Esophagus muscularis mucosa (tissue), 3 donors: ENCODE results near the gene ZFP90.
"Not testable (repeated sequence)": the region's sequence is repeated elsewhere in the genome, so short reads cannot be mapped to it uniquely, and the experiment has no call there.

Source experiments
- CTCF ChIP-seq, 3 experiments: fragments of 200-600 bp in 2 of 3; fragments of 450-650 bp in 1 of 3; sonication (generic) in 2 of 3; IDR thresholded peaks; one replicate each; pipeline ENCODE4 v1.5.1; 2017 to 2019; ENCODE audit warnings: antibody characterized with exemption in 3 of 3, mild to moderate bottlenecking in 2 of 3, moderate library complexity in 1 of 3
- POLR2A ChIP-seq: fragments of 450-650 bp; IDR thresholded peaks from one replicate; pipeline ENCODE4 v1.6.1; 2017; ENCODE audit warnings: antibody characterized with exemption, moderate library complexity, mild to moderate bottlenecking, low read depth

GRCh38 chr16:68494261-68494660, 44.8 kb upstream of the ZFP90 start:
- not testable (repeated sequence) for TF ChIP-seq POLR2A; CTCF (IDR thresholded peaks at IDR 0.05)
